A549 (cell line): ENCODE results near the gene PDXP. TPM values are rescaled to one million over a fixed set of nuclear protein-coding genes. Genes with fewer than 3 reads are reported as not detected.

Experiments used
- ATAC-seq, 2 experiments: fragments of 200-7000 bp in 1 of 2; fragments of >200 bp in 1 of 2; cut with Nextera tagmentation in 1 of 2; cut with Tn5 transposase in 1 of 2; 3 replicates each; pipeline versions ENCODE4 v1.8.0 to v1.9.1; 2018 to 2020; ENCODE audit warnings: mild to moderate bottlenecking in 1 of 2, moderate library complexity in 1 of 2
- CTCF ChIA-PET: fragments of 300-600 bp; sonication (Branson Sonifier 250); formaldehyde crosslinking; extraction: SDS; loops from one replicate; lab custom pipeline; 2021; ENCODE audit warnings: antibody characterized with exemption, inconsistent platforms; lab: Yijun Ruan, JAX
- POLR2A ChIA-PET: fragments of 350-600 bp; formaldehyde crosslinking; extraction: SDS; loops from one replicate; lab custom pipeline; 2021; ENCODE audit warnings: antibody characterized with exemption, inconsistent platforms; lab: Yijun Ruan, JAX
- DNase-seq, 2 experiments: peaks; one replicate each; pipeline versions ENCODE4 v3.0.0 to v3.0.0-alpha.2; 2011 to 2016; ENCODE audit warnings: low read depth in 1 of 2, low spot score in 1 of 2
- FAIRE-seq: peaks from 2 replicates; lab custom pipeline; 2011; peaks lifted over from hg19 to GRCh38; lab: Jason Lieb, UNC
- H3K27ac ChIP-seq, 2 experiments: fragments of >200 bp; sonication (Bioruptor Twin); formaldehyde crosslinking; 3 replicates each; pipeline ENCODE4 v1.5.1; 2016 to 2017
- H3K4me1 ChIP-seq: fragments of >200 bp; sonication (Bioruptor Twin); formaldehyde crosslinking; 3 replicates; pipeline ENCODE4 v1.6.1; 2016
- H3K4me2 ChIP-seq: fragments of >200 bp; sonication (Bioruptor Twin); formaldehyde crosslinking; 3 replicates; pipeline ENCODE4 v1.6.1; 2016
- H3K4me3 ChIP-seq: fragments of >200 bp; sonication (Bioruptor Twin); formaldehyde crosslinking; 3 replicates; pipeline ENCODE4 v1.5.1; 2016
- H3K9me3 ChIP-seq: fragments of >200 bp; sonication (Bioruptor Twin); formaldehyde crosslinking; 3 replicates; pipeline ENCODE4 v1.6.1; 2016
- CBX8 ChIP-seq: fragments of 200-600 bp; sonication (generic); IDR thresholded peaks from 2 replicates; pipeline ENCODE4 v1.6.1; 2016
- EHF ChIP-seq: fragments of 250-450 bp; sonication (Bioruptor Pico); IDR thresholded peaks from 2 replicates; pipeline ENCODE4 v1.5.0; 2020; ENCODE audit warnings: mild to moderate bottlenecking
- ESRRA ChIP-seq: fragments of 150-350 bp; IDR thresholded peaks from 2 replicates; pipeline ENCODE4 v1.6.1; 2014; ENCODE audit warnings: mild to moderate bottlenecking, low read length, borderline replicate concordance
- GATA3 ChIP-seq: IDR thresholded peaks from 2 replicates; pipeline ENCODE4 v1.6.1; 2012; ENCODE audit warnings: borderline replicate concordance
- HOXA7 ChIP-seq: fragments of 250-450 bp; sonication (Bioruptor Pico); IDR thresholded peaks from 2 replicates; pipeline ENCODE4 v1.5.0; 2020; ENCODE audit warnings: mild to moderate bottlenecking, moderate library complexity
- HOXB13 ChIP-seq: fragments of 250-450 bp; sonication (Bioruptor Pico); IDR thresholded peaks from 2 replicates; pipeline ENCODE4 v1.5.0; 2020; ENCODE audit warnings: low read depth, mild to moderate bottlenecking, moderate library complexity
- JUNB ChIP-seq: fragments of >200 bp; sonication (Bioruptor Twin); formaldehyde crosslinking; IDR thresholded peaks from 2 replicates; pipeline ENCODE4 v1.6.1; 2016
- NFE2L2 ChIP-seq: fragments of 150-350 bp; conservative IDR thresholded peaks from 2 replicates; pipeline ENCODE4 v1.6.1; 2014; ENCODE audit warnings: low read length
- PHF8 ChIP-seq: fragments of 200-600 bp; sonication (generic); IDR thresholded peaks from 2 replicates; pipeline ENCODE4 v1.6.1; 2016; ENCODE audit warnings: low read depth, mild to moderate bottlenecking, antibody characterized with exemption, moderate library complexity, borderline replicate concordance
- POLR2A ChIP-seq: IDR thresholded peaks from 2 replicates; pipeline ENCODE4 v1.6.1; 2012; ENCODE audit warnings: mild to moderate bottlenecking, low read length
- RARB ChIP-seq: fragments of 250-450 bp; sonication (Bioruptor Pico); IDR thresholded peaks from 2 replicates; pipeline ENCODE4 v1.8.0; 2021; ENCODE audit warnings: mild to moderate bottlenecking, moderate library complexity
- ZSCAN20 ChIP-seq: fragments of 250-450 bp; sonication (Bioruptor Pico); IDR thresholded peaks from 2 replicates; pipeline ENCODE4 v1.8.0; 2022; ENCODE audit warnings: mild to moderate bottlenecking, moderate library complexity
- WGBS: methylation state at CpG from one replicate; pipeline ENCODE4 v1.1.6; 2017; ENCODE audit errors: missing lambda C conversion rate; 5-methylcytosine and 5-hydroxymethylcytosine counted together
- polyA plus RNA-seq, 4 experiments: library from polyadenylated mRNA; depleted of rRNA in 3 of 4; stranded (reverse); fragments of >200 nt; fragmentation: RNase III in 1 of 4; extraction: RNeasy Plus Mini Kit Qiagen cat#74134 plus additional on column Dnase treatment in 1 of 4; gene quantifications; 2 replicates in 3 of 4; 3 replicates in 1 of 4; pipeline ENCODE4 v1.2.3, GENCODE V29; 2011 to 2017
- TF ChIP-seq, protein P1 (sequence below): fragments of >200 bp; sonication (Bioruptor Twin); formaldehyde crosslinking; IDR thresholded peaks from 2 replicates; pipeline ENCODE4 v1.6.1; 2016
- TF ChIP-seq, protein P2 (sequence below): fragments of >200 bp; sonication (Bioruptor Twin); formaldehyde crosslinking; IDR thresholded peaks from 3 replicates; pipeline ENCODE4 v1.6.1; 2016
- TF ChIP-seq, protein P3 (sequence below): IDR thresholded peaks from 2 replicates; pipeline ENCODE4 v1.6.1; 2012
- TF ChIP-seq, protein P4 (sequence below): fragments of 250-450 bp; sonication (Bioruptor Pico); IDR thresholded peaks from 2 replicates; pipeline ENCODE4 v1.5.0; 2021; ENCODE audit warnings: mild to moderate bottlenecking, moderate library complexity, borderline replicate concordance
- TF ChIP-seq, protein P5 (sequence below): fragments of 150-350 bp; IDR thresholded peaks from 2 replicates; pipeline ENCODE4 v1.6.1; 2014; ENCODE audit warnings: low read depth, mild to moderate bottlenecking, low read length

Gene PDXP
- polyA plus RNA-seq, 2 of the 4 experiments (the other 2 are of a cell fraction) = 11.5 to 13.1 TPM

DNA sequence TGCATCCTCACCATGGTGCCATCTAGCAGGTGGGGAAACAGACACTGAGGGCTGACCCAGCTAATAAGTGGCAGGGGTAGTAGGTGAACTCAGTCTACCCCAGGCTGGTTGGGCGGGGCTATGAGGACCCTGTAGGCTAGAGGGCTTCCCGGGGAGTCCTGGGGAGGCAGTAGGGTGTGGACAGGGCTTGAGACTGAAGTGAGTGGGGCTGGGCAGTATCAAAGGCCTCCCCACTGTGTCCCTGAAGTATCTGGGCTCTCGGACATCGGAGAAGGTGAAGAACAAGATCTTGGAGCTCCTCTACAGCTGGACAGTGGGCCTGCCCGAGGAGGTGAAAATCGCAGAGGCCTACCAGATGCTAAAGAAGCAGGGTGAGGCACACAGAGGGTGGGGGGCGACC, 38.5 kb upstream of the PDXP start:
- no peak overlapping the region for H3K4me3 ChIP-seq
- WGBS = 93% methylated on average over 2 of the region's 7 CpGs
- ChIA-PET CTCF (interaction anchor here (0.9 to 7.1 kb wide), 6 partner anchors 9 to 23 kb away, joined by 3 to 36 read pairs (median 6); no protein-coding TSS in a partner anchor), POLR2A (interaction anchor here (0.9 kb wide), 1 partner anchor 38 kb away, joined by 5 read pairs; the partner anchor contains the start of gene PDXP)
- ATAC-seq (no peak), FAIRE-seq (no peak), DNase-seq (no peak)
- no peaks in the 10 kb centered on the region for H3K9me3 ChIP-seq
- H3K4me1 ChIP-seq = no peaks in the 10 kb centered on the region
- TF ChIP-seq CBX8 (no peak), EHF (CRISPR knock-in tag) (no peak), HOXB13 (no peak), PHF8 (no peak)
- TF ChIP-seq, protein P1, sequence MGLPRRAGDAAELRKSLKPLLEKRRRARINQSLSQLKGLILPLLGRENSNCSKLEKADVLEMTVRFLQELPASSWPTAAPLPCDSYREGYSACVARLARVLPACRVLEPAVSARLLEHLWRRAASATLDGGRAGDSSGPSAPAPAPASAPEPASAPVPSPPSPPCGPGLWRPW = no peak
- H3K27ac ChIP-seq = no peak overlapping the region
- H3K4me2 ChIP-seq = no peak overlapping the region

DNA sequence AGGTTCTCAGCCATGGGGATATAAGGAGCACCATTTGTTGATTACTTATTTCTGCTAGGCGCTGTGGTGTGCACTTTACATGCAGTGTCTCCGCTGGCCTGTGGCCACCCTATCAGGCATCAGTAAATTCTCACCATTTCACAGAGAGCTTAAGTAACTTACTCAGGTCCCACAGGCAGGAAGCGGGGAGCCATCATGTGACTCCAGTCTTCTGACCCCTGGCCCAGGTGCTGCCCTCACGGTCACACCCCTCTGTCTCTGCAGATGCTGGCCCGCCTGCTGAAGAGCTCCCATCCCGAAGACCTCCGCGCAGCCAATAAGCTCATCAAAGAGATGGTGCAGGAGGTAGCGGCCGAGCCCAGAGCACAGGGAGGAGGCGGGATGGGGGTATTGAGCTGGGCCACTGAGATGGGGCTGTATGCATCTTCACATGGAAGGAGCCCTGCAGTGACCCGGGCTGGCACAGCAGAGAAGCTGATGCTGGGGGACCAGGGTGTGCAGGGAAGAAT, 37.1 kb upstream of the PDXP start:
- TF ChIP-seq GATA3 (no peak), POLR2A (no peak), ZSCAN20 (CRISPR knock-in tag) (no peak), ESRRA (no peak), JUNB (no peak), HOXB13 (no peak), RARB (CRISPR knock-in tag) (no peak), HOXA7 (CRISPR knock-in tag) (no peak), NFE2L2 (no peak)
- TF ChIP-seq, protein P2, sequence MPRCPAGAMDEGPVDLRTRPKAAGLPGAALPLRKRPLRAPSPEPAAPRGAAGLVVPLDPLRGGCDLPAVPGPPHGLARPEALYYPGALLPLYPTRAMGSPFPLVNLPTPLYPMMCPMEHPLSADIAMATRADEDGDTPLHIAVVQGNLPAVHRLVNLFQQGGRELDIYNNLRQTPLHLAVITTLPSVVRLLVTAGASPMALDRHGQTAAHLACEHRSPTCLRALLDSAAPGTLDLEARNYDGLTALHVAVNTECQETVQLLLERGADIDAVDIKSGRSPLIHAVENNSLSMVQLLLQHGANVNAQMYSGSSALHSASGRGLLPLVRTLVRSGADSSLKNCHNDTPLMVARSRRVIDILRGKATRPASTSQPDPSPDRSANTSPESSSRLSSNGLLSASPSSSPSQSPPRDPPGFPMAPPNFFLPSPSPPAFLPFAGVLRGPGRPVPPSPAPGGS = no peak
- TF ChIP-seq, protein P3, sequence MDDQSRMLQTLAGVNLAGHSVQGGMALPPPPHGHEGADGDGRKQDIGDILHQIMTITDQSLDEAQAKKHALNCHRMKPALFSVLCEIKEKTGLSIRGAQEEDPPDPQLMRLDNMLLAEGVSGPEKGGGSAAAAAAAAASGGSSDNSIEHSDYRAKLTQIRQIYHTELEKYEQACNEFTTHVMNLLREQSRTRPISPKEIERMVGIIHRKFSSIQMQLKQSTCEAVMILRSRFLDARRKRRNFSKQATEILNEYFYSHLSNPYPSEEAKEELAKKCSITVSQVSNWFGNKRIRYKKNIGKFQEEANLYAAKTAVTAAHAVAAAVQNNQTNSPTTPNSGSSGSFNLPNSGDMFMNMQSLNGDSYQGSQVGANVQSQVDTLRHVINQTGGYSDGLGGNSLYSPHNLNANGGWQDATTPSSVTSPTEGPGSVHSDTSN = no peak
- TF ChIP-seq, protein P4, sequence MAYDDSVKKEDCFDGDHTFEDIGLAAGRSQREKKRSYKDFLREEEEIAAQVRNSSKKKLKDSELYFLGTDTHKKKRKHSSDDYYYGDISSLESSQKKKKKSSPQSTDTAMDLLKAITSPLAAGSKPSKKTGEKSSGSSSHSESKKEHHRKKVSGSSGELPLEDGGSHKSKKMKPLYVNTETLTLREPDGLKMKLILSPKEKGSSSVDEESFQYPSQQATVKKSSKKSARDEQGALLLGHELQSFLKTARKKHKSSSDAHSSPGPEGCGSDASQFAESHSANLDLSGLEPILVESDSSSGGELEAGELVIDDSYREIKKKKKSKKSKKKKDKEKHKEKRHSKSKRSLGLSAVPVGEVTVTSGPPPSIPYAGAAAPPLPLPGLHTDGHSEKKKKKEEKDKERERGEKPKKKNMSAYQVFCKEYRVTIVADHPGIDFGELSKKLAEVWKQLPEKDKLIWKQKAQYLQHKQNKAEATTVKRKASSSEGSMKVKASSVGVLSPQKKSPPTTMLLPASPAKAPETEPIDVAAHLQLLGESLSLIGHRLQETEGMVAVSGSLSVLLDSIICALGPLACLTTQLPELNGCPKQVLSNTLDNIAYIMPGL (CRISPR knock-in tag) = no peak
- TF ChIP-seq, protein P5, sequence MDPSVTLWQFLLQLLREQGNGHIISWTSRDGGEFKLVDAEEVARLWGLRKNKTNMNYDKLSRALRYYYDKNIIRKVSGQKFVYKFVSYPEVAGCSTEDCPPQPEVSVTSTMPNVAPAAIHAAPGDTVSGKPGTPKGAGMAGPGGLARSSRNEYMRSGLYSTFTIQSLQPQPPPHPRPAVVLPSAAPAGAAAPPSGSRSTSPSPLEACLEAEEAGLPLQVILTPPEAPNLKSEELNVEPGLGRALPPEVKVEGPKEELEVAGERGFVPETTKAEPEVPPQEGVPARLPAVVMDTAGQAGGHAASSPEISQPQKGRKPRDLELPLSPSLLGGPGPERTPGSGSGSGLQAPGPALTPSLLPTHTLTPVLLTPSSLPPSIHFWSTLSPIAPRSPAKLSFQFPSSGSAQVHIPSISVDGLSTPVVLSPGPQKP = no peak
- WGBS = 98% methylated on average over 9 of the region's 12 CpGs
- FAIRE-seq (no peak), ATAC-seq (no peak), DNase-seq (no peak)
- Histone ChIP-seq H3K4me3 (no peak overlapping the region), H3K9me3 (no peaks in the 10 kb centered on the region), H3K27ac (no peak overlapping the region), H3K4me2 (no peak overlapping the region), H3K4me1 (no peaks in the 10 kb centered on the region)
- POLR2A ChIA-PET = no interaction called here
- CTCF ChIA-PET = interaction anchor here (0.6 to 7.1 kb wide), 5 partner anchors 11 to 242 kb away, joined by 3 to 36 read pairs (median 4); no protein-coding TSS in a partner anchor
